Progenitor cell of endocrine pancreas (in vitro differentiated cells): ENCODE results near the gene TTC23. TPM values are rescaled to one million over a fixed set of nuclear protein-coding genes. Genes with fewer than 3 reads are reported as not detected.
A peak's percentile ranks its signal among the peaks of the same experiment; 100 is the strongest.

Source experiments
- DNase-seq: peaks from one replicate; pipeline ENCODE4 v3.0.0; 2021; ENCODE audit warnings: low spot score; ENCODE audit not compliant: unreplicated experiment
- H3K27ac Mint-ChIP-seq: 2 replicates; pipeline ENCODE4 v1.8.0; 2021; ENCODE audit warnings: mild to moderate bottlenecking, moderate library complexity, mixed read lengths
- H3K27me3 Mint-ChIP-seq: 2 replicates; pipeline ENCODE4 v1.8.0; 2021; ENCODE audit warnings: mixed read lengths
- H3K36me3 Mint-ChIP-seq: 2 replicates; pipeline ENCODE4 v1.8.0; 2022; ENCODE audit warnings: mixed read lengths; ENCODE audit not compliant: insufficient read depth
- H3K4me1 Mint-ChIP-seq: 2 replicates; pipeline ENCODE4 v1.8.0; 2021; ENCODE audit warnings: low read depth, mixed read lengths
- H3K4me3 Mint-ChIP-seq: 2 replicates; pipeline ENCODE4 v1.8.0; 2021; ENCODE audit warnings: low read depth, mild to moderate bottlenecking, moderate library complexity, mixed read lengths
- H3K9me3 Mint-ChIP-seq: 2 replicates; pipeline ENCODE4 v1.8.0; 2021; ENCODE audit warnings: low read depth, mixed read lengths
- CTCF ChIP-seq: fragments of 200-600 bp; sonication (generic); IDR thresholded peaks from one replicate; pipeline ENCODE4 v1.5.0; 2021; ENCODE audit warnings: antibody characterized with exemption, mild to moderate bottlenecking; ENCODE audit not compliant: unreplicated experiment
- long read RNA-seq: library from polyadenylated mRNA; unstranded; transcript quantifications from one replicate; pipeline ENCODE4 v2.0.0, GENCODE V29; 2020
- total RNA-seq: library from RNA; stranded (reverse); gene quantifications from 2 replicates; pipeline ENCODE4 v1.2.1, GENCODE V29; 2021

The TTC23 gene
- total RNA-seq, result 23.0 and 28.4 TPM in 2 replicates
- long read RNA-seq, partial matches to known transcripts, result 5 of 57 reads
- long read RNA-seq, other reads (novel, unspliced or antisense), result 49 of 57 reads

- DNase-seq, result no peak
- peak within 1 kb of the TSS; percentile 96 for H3K27ac Mint-ChIP-seq
- peaks cover 14% of the 10 kb centered on the region for H3K4me1 Mint-ChIP-seq
- no peaks in the 10 kb centered on the region for H3K27me3 Mint-ChIP-seq
- H3K4me3 Mint-ChIP-seq, result no peak within 1 kb of the TSS
- H3K9me3 Mint-ChIP-seq, result no peaks in the 10 kb centered on the region
- no peak for TF ChIP-seq CTCF
- H3K36me3 Mint-ChIP-seq, result no peaks in the 10 kb centered on the region
Measured at GRCh38 chr15:99249270-99249841, at the start of gene TTC23. Gene TTC23 (minus strand): TSS chr15:99249581. CDS start chr15:99228712, 20,869 bp downstream.

- H3K4me1 Mint-ChIP-seq, result no peaks in the 10 kb centered on the region
- no peak overlapping the region for H3K4me3 Mint-ChIP-seq
- peaks cover 27% of the 10 kb centered on the region for H3K36me3 Mint-ChIP-seq
- no peak for DNase-seq
- H3K27ac Mint-ChIP-seq, result no peak overlapping the region
- TF ChIP-seq CTCF, result no peak
- no peaks in the 10 kb centered on the region for H3K27me3 Mint-ChIP-seq
- peaks cover 15% of the 10 kb centered on the region for H3K9me3 Mint-ChIP-seq
Measured at GRCh38 chr15:99296386-99296785, 47.0 kb upstream of the TTC23 start.

GRCh38 chr15:99295840-99296239 lies 46.5 kb upstream of the TTC23 start:
- H3K27ac Mint-ChIP-seq, result no peak overlapping the region
- no peaks in the 10 kb centered on the region for H3K4me1 Mint-ChIP-seq
- peaks cover 30% of the 10 kb centered on the region for H3K36me3 Mint-ChIP-seq
- H3K9me3 Mint-ChIP-seq, result peaks cover 15% of the 10 kb centered on the region
- DNase-seq, result no peak
- no peak overlapping the region for H3K4me3 Mint-ChIP-seq
- no peaks in the 10 kb centered on the region for H3K27me3 Mint-ChIP-seq
- TF ChIP-seq CTCF, result no peak

GRCh38 chr15:99291643-99292042 lies 42.3 kb upstream of the TTC23 start:
- DNase-seq, result no peak
- peak overlapping the region; percentile 68 for H3K27ac Mint-ChIP-seq
- no peak for TF ChIP-seq CTCF

GRCh38 chr15:99283717-99284116 lies 34.3 kb upstream of the TTC23 start:
- Mint-ChIP-seq H3K27ac (no peak overlapping the region), H3K4me3 (no peak overlapping the region), H3K27me3 (no peaks in the 10 kb centered on the region), H3K36me3 (peaks cover 9% of the 10 kb centered on the region), H3K4me1 (no peaks in the 10 kb centered on the region), H3K9me3 (peaks cover 4% of the 10 kb centered on the region)
- no peak for TF ChIP-seq CTCF
- DNase-seq, result no peak

More at GRCh38 chr15:99291643-99292042, 42.3 kb upstream of the TTC23 start:
- no peak overlapping the region for H3K4me3 Mint-ChIP-seq
- no peaks in the 10 kb centered on the region for H3K27me3 Mint-ChIP-seq
- peaks cover 15% of the 10 kb centered on the region for H3K9me3 Mint-ChIP-seq
- no peaks in the 10 kb centered on the region for H3K4me1 Mint-ChIP-seq
- peaks cover 30% of the 10 kb centered on the region for H3K36me3 Mint-ChIP-seq
